Upper lobe of right lung (tissue), 1 donor: ENCODE measurements around the gene ADAM23. TPM values are rescaled to one million over a fixed set of nuclear protein-coding genes. Genes with fewer than 3 reads are reported as not detected.

ENCODE experiments used
- ATAC-seq: fragments of 200-7000 bp; cut with Tn5 transposase; one replicate; pipeline ENCODE4 v1.9.1; 2020; ENCODE audit warnings: mild to moderate bottlenecking, moderate library complexity
- DNase-seq: peaks from one replicate; pipeline ENCODE4 v3.0.0-alpha.2; 2020
- H3K27ac ChIP-seq: fragments of 200-600 bp; one replicate; pipeline ENCODE4 v1.8.0; 2022
- H3K27me3 ChIP-seq: fragments of 200-600 bp; one replicate; pipeline ENCODE4 v1.8.0; 2022; ENCODE audit warnings: mild to moderate bottlenecking
- H3K36me3 ChIP-seq: fragments of 200-600 bp; one replicate; pipeline ENCODE4 v1.8.0; 2022
- H3K4me1 ChIP-seq: fragments of 200-600 bp; one replicate; pipeline ENCODE4 v1.8.0; 2022
- H3K4me3 ChIP-seq: fragments of 200-600 bp; one replicate; pipeline ENCODE4 v1.8.0; 2022; ENCODE audit warnings: mild to moderate bottlenecking
- H3K9me3 ChIP-seq: fragments of 200-600 bp; one replicate; pipeline ENCODE4 v1.8.0; 2022
- CTCF ChIP-seq: fragments of 200-600 bp; IDR thresholded peaks from one replicate; pipeline ENCODE4 v1.8.0; 2022; ENCODE audit warnings: antibody characterized with exemption
- intact Hi-C: fragments of 100-400 bp; cut with DNase I; formaldehyde crosslinking; loops from one replicate; pipeline ENCODE4 v1.11.0; 2022
- total RNA-seq: library from RNA; stranded (reverse); fragmentation: NEBNext Ultra II Directional; extraction: Animal tissue kit (Norgen Biotek cat#: 25700); gene quantifications from one replicate; pipeline ENCODE4 v1.2.1, GENCODE V29; 2021
- donor health status: DM: no; HTN: yes; CAD: no; lungs with severe emphysema.

Gene ADAM23
- total RNA-seq, 1 donor from 2014 or later, result 2.5 TPM

- intact Hi-C loops, result no loop called here
- no peak overlapping the region for H3K27ac ChIP-seq
- no peak for ATAC-seq
- no peaks in the 10 kb centered on the region for H3K27me3 ChIP-seq
- H3K36me3 ChIP-seq, result no peaks in the 10 kb centered on the region
- DNase-seq, result no peak
- H3K9me3 ChIP-seq, result no peaks in the 10 kb centered on the region
- no peak overlapping the region for H3K4me3 ChIP-seq
- no peak for TF ChIP-seq CTCF
- H3K4me1 ChIP-seq, result no peaks in the 10 kb centered on the region
Observed at GRCh38 chr2:206584323-206585116, 141.2 kb downstream of the ADAM23 start.

GRCh38 chr2:206585335-206585734, 142.0 kb downstream of the ADAM23 start:
- no peak for TF ChIP-seq CTCF
- Histone ChIP-seq H3K27ac (no peak overlapping the region), H3K4me1 (no peaks in the 10 kb centered on the region), H3K27me3 (no peaks in the 10 kb centered on the region), H3K4me3 (no peak overlapping the region), H3K9me3 (no peaks in the 10 kb centered on the region), H3K36me3 (no peaks in the 10 kb centered on the region)
- intact Hi-C loops, result no loop called here
- ATAC-seq (no peak), DNase-seq (no peak)

DNA sequence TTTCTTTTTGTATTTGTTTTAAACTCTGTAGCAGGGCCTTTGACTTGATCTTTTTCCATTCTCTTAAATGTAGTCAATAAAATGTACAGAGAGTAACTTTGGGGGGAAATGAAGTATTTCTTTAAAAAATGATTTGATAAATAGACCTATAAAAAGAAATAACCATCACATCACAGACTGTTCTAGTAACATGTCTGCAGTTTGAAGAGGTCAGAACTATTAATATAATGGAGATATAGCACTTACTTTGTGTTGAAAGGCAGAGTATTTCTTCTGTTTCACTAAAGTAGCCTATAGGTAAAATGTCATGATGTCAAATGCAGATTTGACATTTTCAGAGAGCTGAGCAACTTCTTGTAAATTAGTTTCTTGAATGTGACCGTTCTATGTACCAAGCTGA, 143.3 kb downstream of the ADAM23 start:
- H3K27ac ChIP-seq, result no peak overlapping the region
- ATAC-seq (no peak), DNase-seq (no peak)
- no peak overlapping the region for H3K4me3 ChIP-seq
- no peak for TF ChIP-seq CTCF
- no peaks in the 10 kb centered on the region for H3K9me3 ChIP-seq
- no peaks in the 10 kb centered on the region for H3K4me1 ChIP-seq
- no peaks in the 10 kb centered on the region for H3K36me3 ChIP-seq
- intact Hi-C loops, result no loop called here
- no peaks in the 10 kb centered on the region for H3K27me3 ChIP-seq

- no peaks in the 10 kb centered on the region for H3K9me3 ChIP-seq
- no peaks in the 10 kb centered on the region for H3K4me1 ChIP-seq
- no peaks in the 10 kb centered on the region for H3K27me3 ChIP-seq
- no peaks in the 10 kb centered on the region for H3K36me3 ChIP-seq
- DNase-seq (no peak), ATAC-seq (no peak)
- no peak overlapping the region for H3K4me3 ChIP-seq
- H3K27ac ChIP-seq, result no peak overlapping the region
- TF ChIP-seq CTCF, result no peak
- intact Hi-C loops, result no loop called here
Observed at GRCh38 chr2:206597717-206598218, 154.4 kb downstream of the ADAM23 start.

DNA sequence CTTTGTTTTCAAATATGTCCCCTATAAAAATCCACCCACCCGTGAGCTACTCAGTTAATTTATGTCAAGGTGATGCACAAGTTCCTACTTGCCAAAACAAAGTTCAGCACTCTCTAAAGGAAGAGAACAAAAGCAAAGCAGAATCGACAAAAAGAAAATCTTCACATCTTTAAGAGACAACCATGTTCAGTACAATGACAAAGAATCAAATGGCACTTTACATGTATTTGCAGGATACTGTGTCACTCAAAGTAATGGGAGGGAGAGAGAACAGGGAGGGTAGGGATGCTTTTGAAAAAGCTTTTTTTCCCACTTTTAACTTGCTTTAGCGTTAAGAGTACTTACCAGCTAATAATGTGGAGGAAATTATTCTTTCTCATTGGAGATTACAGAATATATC, 159.9 kb downstream of the ADAM23 start:
- DNase-seq (no peak), ATAC-seq (no peak)
- intact Hi-C loops, result no loop called here
- H3K36me3 ChIP-seq, result no peaks in the 10 kb centered on the region
- H3K27ac ChIP-seq, result no peak overlapping the region
- H3K9me3 ChIP-seq, result no peaks in the 10 kb centered on the region
- no peak overlapping the region for H3K4me3 ChIP-seq
- no peaks in the 10 kb centered on the region for H3K4me1 ChIP-seq
- TF ChIP-seq CTCF, result no peak
- no peaks in the 10 kb centered on the region for H3K27me3 ChIP-seq
